Measurements from ENCODE around the gene CTSE.

GRCh38 chr1:206000641-206001339 lies 22.9 kb downstream of the CTSE start:
- TF ChIP-seq, protein P1, sequence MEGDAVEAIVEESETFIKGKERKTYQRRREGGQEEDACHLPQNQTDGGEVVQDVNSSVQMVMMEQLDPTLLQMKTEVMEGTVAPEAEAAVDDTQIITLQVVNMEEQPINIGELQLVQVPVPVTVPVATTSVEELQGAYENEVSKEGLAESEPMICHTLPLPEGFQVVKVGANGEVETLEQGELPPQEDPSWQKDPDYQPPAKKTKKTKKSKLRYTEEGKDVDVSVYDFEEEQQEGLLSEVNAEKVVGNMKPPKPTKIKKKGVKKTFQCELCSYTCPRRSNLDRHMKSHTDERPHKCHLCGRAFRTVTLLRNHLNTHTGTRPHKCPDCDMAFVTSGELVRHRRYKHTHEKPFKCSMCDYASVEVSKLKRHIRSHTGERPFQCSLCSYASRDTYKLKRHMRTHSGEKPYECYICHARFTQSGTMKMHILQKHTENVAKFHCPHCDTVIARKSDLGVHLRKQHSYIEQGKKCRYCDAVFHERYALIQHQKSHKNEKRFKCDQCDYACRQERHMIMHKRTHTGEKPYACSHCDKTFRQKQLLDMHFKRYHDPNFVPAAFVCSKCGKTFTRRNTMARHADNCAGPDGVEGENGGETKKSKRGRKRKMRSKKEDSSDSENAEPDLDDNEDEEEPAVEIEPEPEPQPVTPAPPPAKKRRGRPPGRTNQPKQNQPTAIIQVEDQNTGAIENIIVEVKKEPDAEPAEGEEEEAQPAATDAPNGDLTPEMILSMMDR (conservative IDR thresholded peaks at IDR 0.05; ENCODE audit: low read depth, low read length), result no peak
- no peak for TF ChIP-seq EZH2 (IDR thresholded peaks at IDR 0.05; ENCODE audit: borderline replicate concordance, low read depth, low read length, poor library complexity, severe bottlenecking)

Measured in A673 (cell line).